HG03354 (cell line): Measurements from ENCODE around the gene ZYG11B.
"Not testable (repeated sequence)": the region's sequence is repeated elsewhere in the genome, so short reads cannot be mapped to it uniquely, and the experiment has no call there.

Source experiments
- ATAC-seq: cut with Tn5 transposase; IDR thresholded peaks from one replicate; pipeline ENCODE4 v1.9.1; 2021; ENCODE audit warnings: mild to moderate bottlenecking; ENCODE audit not compliant: unreplicated experiment, poor library complexity, severe bottlenecking

The ZYG11B gene

GRCh38 chr1:52706941-52707926 lies 19.0 kb upstream of the ZYG11B start:
- no peak for ATAC-seq

GRCh38 chr1:52707927-52708655 lies 18.2 kb upstream of the ZYG11B start:
- no peak for ATAC-seq

GRCh38 chr1:52709016-52709415 lies 17.2 kb upstream of the ZYG11B start:
- no peak for ATAC-seq

- ATAC-seq, result no peak
Observed at GRCh38 chr1:52713590-52713989, 12.7 kb upstream of the ZYG11B start.

GRCh38 chr1:52715296-52715695 lies 11.0 kb upstream of the ZYG11B start:
- not testable (repeated sequence) for ATAC-seq

- no peak for ATAC-seq
Observed at GRCh38 chr1:52723260-52723659, 3.0 kb upstream of the ZYG11B start.

- ATAC-seq, result no peak
Observed at GRCh38 chr1:52725903-52726264, 369 bp upstream of the ZYG11B start.

GRCh38 chr1:52727114-52727586 lies 897 bp downstream of the ZYG11B start:
- no peak for ATAC-seq

- ATAC-seq, result no peak
Observed at GRCh38 chr1:52727956-52728656, 1.9 kb downstream of the ZYG11B start.

- no peak for ATAC-seq
Observed at GRCh38 chr1:52733368-52733767, 7.1 kb downstream of the ZYG11B start.

- not testable (repeated sequence) for ATAC-seq
Observed at GRCh38 chr1:52735371-52735770, 9.1 kb downstream of the ZYG11B start.

- ATAC-seq, result no peak
Observed at GRCh38 chr1:52738148-52738547, 11.9 kb downstream of the ZYG11B start.

GRCh38 chr1:52738893-52739292 lies 12.6 kb downstream of the ZYG11B start:
- ATAC-seq, result no peak

- ATAC-seq, result no peak
Observed at GRCh38 chr1:52739699-52740467, 13.6 kb downstream of the ZYG11B start.

- no peak for ATAC-seq
Observed at GRCh38 chr1:52741259-52741658, 15.0 kb downstream of the ZYG11B start.

GRCh38 chr1:52746189-52746588 lies 19.9 kb downstream of the ZYG11B start:
- ATAC-seq, result no peak

GRCh38 chr1:52747450-52747849 lies 21.2 kb downstream of the ZYG11B start:
- no peak for ATAC-seq

- ATAC-seq, result no peak
Observed at GRCh38 chr1:52748119-52748518, 21.9 kb downstream of the ZYG11B start.

- not testable (repeated sequence) for ATAC-seq
Observed at GRCh38 chr1:52749496-52749895, 23.2 kb downstream of the ZYG11B start.
